Measurements from ENCODE around the gene EAPP. TPM values are rescaled to one million over a fixed set of nuclear protein-coding genes. Genes with fewer than 3 reads are reported as not detected.

Gene EAPP
- total and polyA plus RNA-seq, 2 of the 13 experiments (the other 11 are each of a cell fraction or from before 2014, with no cell fraction given) = 68.7 to 110 TPM

GRCh38 chr14:34498684-34499412, 40.7 kb downstream of the EAPP start (continued):
- TF ChIP-seq MYNN (CRISPR knock-in tag; IDR thresholded peaks at IDR 0.05; ENCODE audit: low read depth) (no peak), RARA (CRISPR knock-in tag; IDR thresholded peaks at IDR 0.05) (0 out of 2 replicates have a peak, but pooled peaks have one; percentile 26), DDIT3 (CRISPR knock-in tag; IDR thresholded peaks at IDR 0.05) (no peak), MEIS1 (CRISPR knock-in tag; IDR thresholded peaks at IDR 0.05; ENCODE audit: borderline replicate concordance) (0 out of 2 replicates have a peak, but pooled peaks have one; percentile 16), ZEB1 (IDR thresholded peaks at IDR 0.05; ENCODE audit: insufficient replicate concordance, low read depth) (peak; percentile 49), ZNF563 (CRISPR knock-in tag; IDR thresholded peaks at IDR 0.05) (no peak), RNF2 (conservative IDR thresholded peaks at IDR 0.05; ENCODE audit: low read depth) (0 out of 2 replicates have a peak, but pooled peaks have one; percentile 37), RAD21 (CRISPR knock-in tag; IDR thresholded peaks at IDR 0.05) (peak; percentile 98), ZNF614 (CRISPR knock-in tag; IDR thresholded peaks at IDR 0.05; ENCODE audit: borderline replicate concordance) (peak; percentile 63; the same call in 1 of the 2 replicates), ELK4 (CRISPR knock-in tag; IDR thresholded peaks at IDR 0.05; ENCODE audit: borderline replicate concordance) (no peak), ZNF709 (CRISPR knock-in tag; IDR thresholded peaks at IDR 0.05) (no peak), ZGPAT (CRISPR knock-in tag; IDR thresholded peaks at IDR 0.05) (peak; percentile 52; the same call in 1 of the 2 replicates), ZNF207 (IDR thresholded peaks at IDR 0.05; ENCODE audit: borderline replicate concordance) (no peak), THRA (CRISPR knock-in tag; IDR thresholded peaks at IDR 0.05; ENCODE audit: borderline replicate concordance) (0 out of 2 replicates have a peak, but pooled peaks have one; percentile 45), ZNF230 (CRISPR knock-in tag; IDR thresholded peaks at IDR 0.05) (no peak), ZFP62 (CRISPR knock-in tag; IDR thresholded peaks at IDR 0.05) (no peak), REPIN1 (CRISPR knock-in tag; IDR thresholded peaks at IDR 0.05; ENCODE audit: borderline replicate concordance, low read depth) (peak; percentile 66; the same call in 1 of the 2 replicates), POLR2AphosphoS2 (IDR thresholded peaks at IDR 0.05; ENCODE audit: low read depth, low read length) (no peak), SIX1 (CRISPR knock-in tag; IDR thresholded peaks at IDR 0.05; ENCODE audit: borderline replicate concordance) (0 out of 2 replicates have a peak, but pooled peaks have one; percentile 13), ZKSCAN1 (IDR thresholded peaks at IDR 0.05; ENCODE audit: low read length) (peak; percentile 22; the same call in 1 of the 2 replicates), ZNF746 (CRISPR knock-in tag; IDR thresholded peaks at IDR 0.05) (no peak), NCOA2 (CRISPR knock-in tag; IDR thresholded peaks at IDR 0.05) (no peak), ZNF20 (CRISPR knock-in tag; IDR thresholded peaks at IDR 0.05) (no peak), ERF (CRISPR knock-in tag; IDR thresholded peaks at IDR 0.05) (0 out of 2 replicates have a peak, but pooled peaks have one; percentile 18), ZNF564 (CRISPR knock-in tag; IDR thresholded peaks at IDR 0.05) (no peak), ZBTB34 (CRISPR knock-in tag; IDR thresholded peaks at IDR 0.05) (peak; percentile 17; the same call in 1 of the 2 replicates)
